ENCODE data around the gene OR6C70. TPM values are rescaled to one million over a fixed set of nuclear protein-coding genes. Genes with fewer than 3 reads are reported as not detected.
"Not testable (repeated sequence)": the region's sequence is repeated elsewhere in the genome, so short reads cannot be mapped to it uniquely, and the experiment has no call there.

The OR6C70 gene
- total and polyA plus RNA-seq, 4 donors = not detected

DNA sequence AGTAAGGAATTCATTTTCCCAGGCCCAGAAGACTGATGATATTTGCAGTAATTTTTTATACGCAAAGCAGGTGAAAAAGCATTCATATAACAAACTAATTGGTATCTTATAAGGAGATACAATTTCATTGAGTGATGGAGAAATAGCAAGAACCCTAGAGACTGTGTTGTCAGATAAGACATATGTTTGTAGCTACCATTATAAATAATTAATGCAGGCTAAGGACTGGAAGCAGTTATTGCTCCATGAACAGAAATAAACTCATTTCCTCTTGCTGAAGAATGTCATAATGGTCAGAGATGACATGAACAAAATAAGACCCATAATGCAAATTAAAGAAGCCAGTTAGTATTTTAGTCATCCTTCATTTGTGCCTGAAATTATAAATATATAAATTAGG is 24.6 kb downstream of the OR6C70 start:
- H3K27ac ChIP-seq (ENCODE audit: low read depth in 1 of 2, low read length in 1 of 2) = no peak overlapping the region
- no peaks in the 10 kb centered on the region for H3K4me1 ChIP-seq (ENCODE audit: control insufficient read depth in 5 of 5, insufficient read depth in 5 of 5, low read length in 5 of 5)
- H3K4me3 ChIP-seq = no peak overlapping the region
- ATAC-seq (ENCODE audit: insufficient read depth, low FRiP score) (no peak), DNase-seq (no peak)
- H3K27me3 ChIP-seq (ENCODE audit: control insufficient read depth in 3 of 3, insufficient read depth in 3 of 3, low read length in 2 of 3) = no peaks in the 10 kb centered on the region
- H3K9me3 ChIP-seq (ENCODE audit: control insufficient read depth in 4 of 4, insufficient read depth in 3 of 4, low read length in 3 of 4) = peaks cover 0 to 3% (median 0%) of the 10 kb centered on the region in 4 donors
- 97 to 100% methylated on average over 1 of the region's 1 CpG for WGBS, 2 donors
- no peaks in the 10 kb centered on the region for H3K36me3 ChIP-seq (ENCODE audit: control insufficient read depth in 4 of 4, insufficient read depth in 4 of 4, low read length in 4 of 4)
- no peak overlapping the region for H3K9ac ChIP-seq (ENCODE audit: insufficient read depth in 1 of 2, low read length in 2 of 2)
- no peak for TF ChIP-seq CTCF (IDR thresholded peaks at IDR 0.05; ENCODE audit: control extremely low read depth, extremely low read depth)

- Histone ChIP-seq H3K36me3 (ENCODE audit: control insufficient read depth in 4 of 4, insufficient read depth in 4 of 4, low read length in 4 of 4) (no peaks in the 10 kb centered on the region), H3K4me1 (ENCODE audit: control insufficient read depth in 5 of 5, insufficient read depth in 5 of 5, low read length in 5 of 5) (no peaks in the 10 kb centered on the region), H3K9me3 (ENCODE audit: control insufficient read depth in 4 of 4, insufficient read depth in 3 of 4, low read length in 3 of 4) (peaks cover 0 to 3% (median 0%) of the 10 kb centered on the region in 4 donors), H3K27me3 (ENCODE audit: control insufficient read depth in 3 of 3, insufficient read depth in 3 of 3, low read length in 2 of 3) (no peaks in the 10 kb centered on the region), H3K4me3 (no peak within 1 kb of the TSS), H3K9ac (ENCODE audit: insufficient read depth in 1 of 2, low read length in 2 of 2) (no peak within 1 kb of the TSS), H3K27ac (ENCODE audit: low read depth in 1 of 2, low read length in 1 of 2) (no peak within 1 kb of the TSS)
- ATAC-seq (ENCODE audit: insufficient read depth, low FRiP score) (no peak), DNase-seq (no peak)
- 31 to 38% methylated on average over 2 of the region's 2 CpGs for WGBS, 2 donors
- no peak for TF ChIP-seq CTCF (IDR thresholded peaks at IDR 0.05; ENCODE audit: control extremely low read depth, extremely low read depth)
Measured at GRCh38 chr12:55443776-55444175, 26.2 kb downstream of the OR6C70 start, which contains the start of gene OR6C2. Gene OR6C2, plus strand, starts transcription at chr12:55444076. Its CDS starts 8,138 bp downstream, at chr12:55452214.

- WGBS, 2 donors = 72 to 85% methylated on average over 5 of the region's 5 CpGs
- ATAC-seq (ENCODE audit: insufficient read depth, low FRiP score); H3K36me3 ChIP-seq (ENCODE audit: control insufficient read depth in 4 of 4, insufficient read depth in 4 of 4, low read length in 4 of 4); H3K9me3 ChIP-seq (ENCODE audit: control insufficient read depth in 4 of 4, insufficient read depth in 3 of 4, low read length in 3 of 4); DNase-seq; H3K4me1 ChIP-seq (ENCODE audit: control insufficient read depth in 5 of 5, insufficient read depth in 5 of 5, low read length in 5 of 5); H3K9ac ChIP-seq (ENCODE audit: insufficient read depth in 1 of 2, low read length in 2 of 2); H3K4me3 ChIP-seq; H3K27me3 ChIP-seq (ENCODE audit: control insufficient read depth in 3 of 3, insufficient read depth in 3 of 3, low read length in 2 of 3); H3K27ac ChIP-seq (ENCODE audit: low read depth in 1 of 2, low read length in 1 of 2): not testable (repeated sequence)
Measured at GRCh38 chr12:55441233-55441632, 28.7 kb downstream of the OR6C70 start.

DNA sequence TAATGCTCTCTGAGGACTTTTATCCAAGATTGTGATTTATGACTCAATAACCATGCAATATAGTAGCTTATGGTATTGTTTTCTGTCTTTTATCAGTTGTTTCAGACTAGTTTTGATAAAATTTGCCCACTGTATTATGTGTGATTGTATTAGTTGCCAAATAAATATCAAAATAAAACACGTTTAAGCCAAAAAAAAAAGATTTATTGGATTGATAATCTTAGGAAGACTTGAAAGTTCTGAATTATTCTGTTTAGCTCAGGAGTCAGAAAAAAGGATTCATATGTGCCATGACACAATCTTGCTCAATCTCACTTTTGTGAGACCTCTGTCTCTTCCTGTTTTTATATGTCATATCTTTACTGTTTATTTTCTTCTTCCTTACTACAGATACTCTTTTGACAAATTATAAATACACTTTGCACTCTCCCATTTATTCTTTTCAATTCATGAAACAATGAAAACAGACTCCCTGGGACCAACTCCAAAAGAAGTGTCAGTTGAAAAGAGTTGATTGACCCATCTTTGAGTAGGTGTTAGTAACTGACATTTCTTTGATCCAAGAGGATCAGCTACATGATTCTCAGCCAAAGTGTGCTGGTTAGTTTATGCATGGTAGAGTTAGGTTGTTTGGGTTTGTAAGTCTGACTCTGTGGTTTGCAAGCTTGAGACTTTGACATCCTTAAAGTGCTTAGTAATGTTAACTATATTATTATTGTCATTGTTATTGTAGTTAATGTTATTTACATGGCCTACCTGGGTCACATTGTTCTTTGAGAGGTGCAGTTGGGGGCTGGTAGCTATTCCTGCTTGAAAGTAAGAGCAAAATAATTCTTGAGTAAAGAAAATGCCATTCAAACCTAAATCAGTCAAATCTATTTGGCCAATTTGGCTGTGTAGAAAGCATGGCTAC is 41.4 kb downstream of the OR6C70 start:
- Histone ChIP-seq H3K27ac (ENCODE audit: low read depth in 1 of 2, low read length in 1 of 2) (no peak overlapping the region), H3K4me3 (no peak overlapping the region), H3K4me1 (ENCODE audit: control insufficient read depth in 5 of 5, insufficient read depth in 5 of 5, low read length in 5 of 5) (peaks cover 0 to 15% (median 0%) of the 10 kb centered on the region in 5 donors), H3K27me3 (ENCODE audit: control insufficient read depth in 3 of 3, insufficient read depth in 3 of 3, low read length in 2 of 3) (peaks cover 0 to 23% (median 6%) of the 10 kb centered on the region in 3 donors), H3K9me3 (ENCODE audit: control insufficient read depth in 4 of 4, insufficient read depth in 3 of 4, low read length in 3 of 4) (no peaks in the 10 kb centered on the region), H3K9ac (ENCODE audit: insufficient read depth in 1 of 2, low read length in 2 of 2) (no peak overlapping the region), H3K36me3 (ENCODE audit: control insufficient read depth in 4 of 4, insufficient read depth in 4 of 4, low read length in 4 of 4) (no peaks in the 10 kb centered on the region)
- ATAC-seq (ENCODE audit: insufficient read depth, low FRiP score) (no peak), DNase-seq (peak; percentile 28 to 95 (median 95))
- no peak for TF ChIP-seq CTCF (IDR thresholded peaks at IDR 0.05; ENCODE audit: control extremely low read depth, extremely low read depth)
- WGBS, 2 donors = 32 to 52% methylated on average over 1 of the region's 1 CpG
